ENCODE data around the gene PCSK6.
"Not testable (repeated sequence)": the region's sequence is repeated elsewhere in the genome, so short reads cannot be mapped to it uniquely, and the experiment has no call there.

PCSK6 gene

GRCh38 chr15:101428758-101429157 lies 60.7 kb downstream of the PCSK6 start:
- no peak for DNase-seq

- DNase-seq: no peak
These were observed 61.7 kb downstream of the PCSK6 start for GRCh38 chr15:101427606-101428487.

GRCh38 chr15:101426761-101427333 lies 62.7 kb downstream of the PCSK6 start:
- DNase-seq: no peak

- DNase-seq: no peak
These were observed 63.6 kb downstream of the PCSK6 start for GRCh38 chr15:101425787-101426365.

- no peak for DNase-seq
These were observed 64.5 kb downstream of the PCSK6 start for GRCh38 chr15:101424984-101425383.

- DNase-seq: no peak
These were observed 69.3 kb downstream of the PCSK6 start for GRCh38 chr15:101420232-101420631.

GRCh38 chr15:101416475-101416874 lies 73.0 kb downstream of the PCSK6 start:
- DNase-seq: not testable (repeated sequence)

GRCh38 chr15:101413239-101413638 lies 76.3 kb downstream of the PCSK6 start:
- DNase-seq: no peak

GRCh38 chr15:101411581-101411980 lies 77.9 kb downstream of the PCSK6 start:
- DNase-seq: no peak

- no peak for DNase-seq
These were observed 78.4 kb downstream of the PCSK6 start for GRCh38 chr15:101411085-101411484.

- DNase-seq: no peak
These were observed 78.9 kb downstream of the PCSK6 start for GRCh38 chr15:101410612-101411011.

- DNase-seq: no peak
These were observed 79.9 kb downstream of the PCSK6 start for GRCh38 chr15:101409621-101410020.

- DNase-seq: no peak
These were observed 81.3 kb downstream of the PCSK6 start for GRCh38 chr15:101407966-101408775.

- no peak for DNase-seq
These were observed 82.1 kb downstream of the PCSK6 start for GRCh38 chr15:101407439-101407838.

GRCh38 chr15:101406526-101407195 lies 82.8 kb downstream of the PCSK6 start:
- DNase-seq: no peak

GRCh38 chr15:101406036-101406435 lies 83.5 kb downstream of the PCSK6 start:
- no peak for DNase-seq

GRCh38 chr15:101404245-101404644 lies 85.3 kb downstream of the PCSK6 start:
- DNase-seq: no peak

- DNase-seq: not testable (repeated sequence)
These were observed 86.6 kb downstream of the PCSK6 start for GRCh38 chr15:101402883-101403282.

GRCh38 chr15:101401286-101401685 lies 88.2 kb downstream of the PCSK6 start:
- no peak for DNase-seq

GRCh38 chr15:101399431-101399830 lies 90.1 kb downstream of the PCSK6 start:
- no peak for DNase-seq

GRCh38 chr15:101398247-101398646 lies 91.3 kb downstream of the PCSK6 start:
- no peak for DNase-seq

- DNase-seq: no peak
These were observed 91.9 kb downstream of the PCSK6 start for GRCh38 chr15:101397521-101398003.

All from fibroblast of skin of right quadriceps (primary cell).